Transverse colon (tissue), 4 donors: ENCODE data around the gene PHF23. TPM values are rescaled to one million over a fixed set of nuclear protein-coding genes. Genes with fewer than 3 reads are reported as not detected.

Source experiments
- DNase-seq: peaks from one replicate; pipeline ENCODE4 v3.0.0-alpha.2; 2019
- H3K27ac ChIP-seq, 4 donors: fragments of 200-600 bp; sonication (generic); 2 replicates each; pipeline ENCODE4 v1.5.1; 2016 to 2018; ENCODE audit warnings: inconsistent platforms in 4 of 4
- H3K27me3 ChIP-seq: fragments of 200-600 bp; sonication (generic); 2 replicates; pipeline ENCODE4 v1.5.1; 2017; ENCODE audit warnings: inconsistent platforms
- H3K36me3 ChIP-seq, 4 donors: fragments of 200-600 bp; sonication (generic); 2 replicates each; pipeline ENCODE4 v1.5.1; 2017 to 2019; ENCODE audit warnings: inconsistent platforms in 4 of 4
- H3K4me1 ChIP-seq, 4 donors: fragments of 200-600 bp; sonication (generic); 2 replicates each; pipeline ENCODE4 v1.5.1; 2017 to 2020; ENCODE audit warnings: inconsistent platforms in 4 of 4
- H3K4me3 ChIP-seq, 4 donors: fragments of 200-600 bp; sonication (generic); 1 replicate in 1 of 4; 2 replicates in 3 of 4; pipeline versions ENCODE4 v1.5.1 to v1.6.1; 2017 to 2019; ENCODE audit warnings: inconsistent platforms in 4 of 4
- H3K9me3 ChIP-seq, 2 donors: fragments of 200-600 bp; sonication (generic); 2 replicates each; pipeline ENCODE4 v1.5.1; 2017 to 2019; ENCODE audit warnings: inconsistent platforms in 2 of 2
- EP300 ChIP-seq: sonication (generic); formaldehyde crosslinking; IDR thresholded peaks from one replicate; pipeline ENCODE4 v1.6.1; 2017; ENCODE audit warnings: antibody characterized with exemption, low read depth
- POLR2A ChIP-seq: fragments of 450-650 bp; IDR thresholded peaks from one replicate; pipeline ENCODE4 v1.6.1; 2016; ENCODE audit warnings: antibody characterized with exemption, mild to moderate bottlenecking, moderate library complexity
- POLR2AphosphoS5 ChIP-seq, 3 donors: sonication (generic); formaldehyde crosslinking; IDR thresholded peaks; one replicate each; pipeline ENCODE4 v1.6.1; 2016; ENCODE audit warnings: antibody characterized with exemption in 3 of 3
- WGBS, 2 donors: methylation state at CpG; one replicate each; pipeline ENCODE4 v1.1.5; 2018; ENCODE audit warnings: low coverage in 1 of 2; 5-methylcytosine and 5-hydroxymethylcytosine counted together
- in situ Hi-C, 4 donors: fragments of 200-750 bp; cut with MboI; loops; one replicate each; pipeline versions ENCODE4 v1.15.0 to v1.15.1; 2017; ENCODE audit warnings: low sequenced_read_pairs in 3 of 4, low pct_ligation_motif_present in 1 of 4, low pct_unique_long_range_greater_than_20kb in 1 of 4
- intact Hi-C: fragments of 100-400 bp; cut with DNase I; formaldehyde crosslinking; loops from one replicate; pipeline ENCODE4 v1.15.1; 2023; ENCODE audit warnings: low total_unique reads
- total RNA-seq, 4 donors: library from RNA; depleted of rRNA; stranded (reverse); fragments of >200 nt; gene quantifications; one replicate each; pipeline ENCODE4 v1.1.0, GENCODE V29; 2016
- TF ChIP-seq, protein P1 (sequence below), 5 experiments: fragments of 200-600 bp in 3 of 5; fragments of 450-650 bp in 2 of 5; sonication (generic) in 3 of 5; IDR thresholded peaks; 1 replicate in 2 of 5; 2 replicates in 3 of 5; pipeline ENCODE4 v1.5.1; 2016 to 2017; ENCODE audit warnings: antibody characterized with exemption in 5 of 5, inconsistent platforms in 3 of 5, mild to moderate bottlenecking in 2 of 5, moderate library complexity in 1 of 5

The PHF23 gene
- total RNA-seq, 4 donors from 2014 or later: 20.6 to 33.5 (median 27.8) TPM

DNA sequence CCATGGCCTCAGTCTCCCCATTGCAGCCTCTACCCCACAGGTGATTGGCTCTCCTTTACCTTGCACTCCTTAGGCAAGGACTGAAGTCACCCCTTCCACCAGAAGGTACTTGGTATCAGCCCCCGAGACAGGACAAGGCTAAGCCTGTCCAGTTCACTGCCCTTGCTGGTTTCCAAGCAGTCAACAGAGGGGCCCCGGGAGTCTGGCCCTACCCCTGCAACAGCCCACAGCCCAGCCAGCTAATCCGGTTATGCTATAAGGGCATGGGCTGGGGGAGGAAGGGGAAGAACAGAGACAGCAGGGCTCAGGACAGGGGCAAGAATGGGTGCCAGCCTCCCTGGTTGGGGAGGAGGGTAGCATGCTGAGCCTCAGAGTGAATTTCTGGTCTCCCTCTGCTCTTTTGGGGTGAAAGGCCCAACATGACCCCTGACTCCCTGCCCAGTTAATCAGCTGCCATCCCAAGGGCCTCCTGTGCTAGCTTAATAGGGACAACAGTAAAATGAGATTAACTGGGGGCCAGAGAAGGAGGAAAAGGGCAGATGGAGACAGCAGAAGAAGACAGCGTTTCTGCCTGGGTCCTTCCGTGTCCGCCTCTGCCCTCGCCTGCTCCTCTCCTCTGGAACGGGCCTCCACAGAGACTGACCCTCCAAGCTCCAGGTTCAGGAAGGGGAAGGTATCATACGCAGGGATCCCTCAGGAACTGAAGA lies 30.4 kb downstream of the PHF23 start:
- Histone ChIP-seq H3K4me3 (no peak overlapping the region), H3K27me3 (no peaks in the 10 kb centered on the region), H3K9me3 (no peaks in the 10 kb centered on the region), H3K27ac (no peak overlapping the region), H3K4me1 (peaks cover 7 to 21% (median 10%) of the 10 kb centered on the region in 4 donors), H3K36me3 (no peaks in the 10 kb centered on the region)
- intact Hi-C loops: no loop called here
- TF ChIP-seq POLR2AphosphoS5 (IDR thresholded peaks at IDR 0.05) (no peak), POLR2A (no peak), EP300 (no peak)
- TF ChIP-seq, protein P1, sequence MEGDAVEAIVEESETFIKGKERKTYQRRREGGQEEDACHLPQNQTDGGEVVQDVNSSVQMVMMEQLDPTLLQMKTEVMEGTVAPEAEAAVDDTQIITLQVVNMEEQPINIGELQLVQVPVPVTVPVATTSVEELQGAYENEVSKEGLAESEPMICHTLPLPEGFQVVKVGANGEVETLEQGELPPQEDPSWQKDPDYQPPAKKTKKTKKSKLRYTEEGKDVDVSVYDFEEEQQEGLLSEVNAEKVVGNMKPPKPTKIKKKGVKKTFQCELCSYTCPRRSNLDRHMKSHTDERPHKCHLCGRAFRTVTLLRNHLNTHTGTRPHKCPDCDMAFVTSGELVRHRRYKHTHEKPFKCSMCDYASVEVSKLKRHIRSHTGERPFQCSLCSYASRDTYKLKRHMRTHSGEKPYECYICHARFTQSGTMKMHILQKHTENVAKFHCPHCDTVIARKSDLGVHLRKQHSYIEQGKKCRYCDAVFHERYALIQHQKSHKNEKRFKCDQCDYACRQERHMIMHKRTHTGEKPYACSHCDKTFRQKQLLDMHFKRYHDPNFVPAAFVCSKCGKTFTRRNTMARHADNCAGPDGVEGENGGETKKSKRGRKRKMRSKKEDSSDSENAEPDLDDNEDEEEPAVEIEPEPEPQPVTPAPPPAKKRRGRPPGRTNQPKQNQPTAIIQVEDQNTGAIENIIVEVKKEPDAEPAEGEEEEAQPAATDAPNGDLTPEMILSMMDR (IDR thresholded peaks at IDR 0.05): no peak
- DNase-seq: no peak
- WGBS, 2 donors: 85 to 86% methylated on average over 4 to 9 of the region's 9 CpGs
- in situ Hi-C loops: no loop called here

GRCh38 chr17:7208027-7208571 lies 31.2 kb downstream of the PHF23 start:
- in situ Hi-C loops (no loop called here), intact Hi-C loops (no loop called here)
- no peak overlapping the region for H3K4me3 ChIP-seq
- no peaks in the 10 kb centered on the region for H3K27me3 ChIP-seq
- H3K27ac ChIP-seq: no peak overlapping the region
- H3K36me3 ChIP-seq: no peaks in the 10 kb centered on the region
- 66 to 100% methylated on average over 1 to 19 of the region's 21 CpGs for WGBS, 2 donors
- peaks cover 3 to 15% (median 7%) of the 10 kb centered on the region in 4 donors for H3K4me1 ChIP-seq
- no peak for DNase-seq
- TF ChIP-seq POLR2AphosphoS5 (IDR thresholded peaks at IDR 0.05) (no peak), EP300 (no peak)
- H3K9me3 ChIP-seq: no peaks in the 10 kb centered on the region

DNA sequence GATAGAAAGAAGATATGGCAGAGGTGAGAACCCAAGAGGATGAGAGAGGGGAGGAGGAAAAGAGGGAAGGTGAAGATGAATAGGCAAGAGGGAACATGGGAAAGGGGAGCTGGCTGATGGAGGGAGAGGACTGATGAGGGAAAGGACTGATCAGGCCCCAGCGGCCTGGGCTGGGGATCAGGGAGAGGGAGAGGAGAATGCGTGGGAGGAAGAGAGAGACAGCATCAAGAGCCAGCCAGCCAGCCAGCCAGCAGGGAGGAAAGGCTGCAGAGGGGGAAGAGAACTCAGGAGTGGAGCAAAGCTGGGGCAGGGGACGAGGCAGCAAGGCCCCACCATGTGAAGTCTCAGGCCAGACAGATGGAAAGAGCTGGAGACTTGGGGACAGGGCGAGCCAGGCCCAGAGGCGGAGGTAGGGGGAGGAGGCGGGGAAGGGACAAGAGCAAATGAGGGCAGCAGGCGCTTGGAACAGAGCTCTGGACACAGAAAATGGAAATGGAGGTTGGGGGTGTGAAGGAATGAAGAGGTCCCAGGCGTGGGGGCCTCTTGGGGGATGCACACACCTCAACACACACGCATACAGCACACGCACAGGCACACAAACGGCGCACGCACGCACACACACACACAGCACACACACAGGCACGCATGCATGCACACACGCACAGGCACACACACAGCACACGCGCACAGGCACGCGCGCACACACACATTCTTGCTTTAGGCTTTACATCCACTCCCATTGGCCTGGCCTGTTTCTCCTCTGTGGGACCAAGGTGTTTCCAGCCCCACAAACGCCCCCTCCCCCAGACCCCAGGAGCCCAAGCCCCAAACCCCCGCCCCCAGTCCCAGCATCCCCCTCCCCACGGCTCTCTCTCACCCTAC lies 31.9 kb downstream of the PHF23 start:
- intact Hi-C loops: no loop called here
- Histone ChIP-seq H3K27me3 (no peaks in the 10 kb centered on the region), H3K36me3 (no peaks in the 10 kb centered on the region), H3K4me1 (peaks cover 3 to 15% (median 7%) of the 10 kb centered on the region in 4 donors), H3K9me3 (no peaks in the 10 kb centered on the region), H3K4me3 (no peak overlapping the region), H3K27ac (peak overlapping the region in 1 of 4 donors; percentile 15)
- in situ Hi-C loops: no loop called here
- DNase-seq: no peak
- 78 to 85% methylated on average over 3 to 23 of the region's 24 CpGs for WGBS, 2 donors
- TF ChIP-seq, protein P1 (IDR thresholded peaks at IDR 0.05): no peak
- TF ChIP-seq POLR2AphosphoS5 (IDR thresholded peaks at IDR 0.05) (no peak), POLR2A (no peak), EP300 (no peak)

DNA sequence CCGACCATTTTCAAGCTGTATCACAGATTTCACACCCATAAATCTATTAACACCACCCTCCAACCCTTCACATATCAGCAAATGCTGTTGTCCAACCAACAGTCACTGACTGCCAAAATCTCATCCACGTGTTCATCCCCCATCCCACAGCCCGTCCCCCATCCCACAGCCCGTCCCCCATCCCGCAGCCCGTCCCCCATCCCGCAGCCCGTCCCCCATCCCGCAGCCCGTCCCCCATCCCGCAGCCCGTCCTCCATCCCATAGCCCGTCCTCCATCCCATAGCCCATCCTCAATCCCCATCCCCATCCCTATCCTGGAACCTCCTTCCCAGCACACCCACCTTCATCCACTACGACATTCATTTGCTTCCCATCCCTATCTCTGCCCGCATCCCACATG lies 33.7 kb downstream of the PHF23 start:
- peak overlapping the region in 3 of 4 donors; percentile 24 to 49 (median 38) for H3K4me3 ChIP-seq
- 41 to 62% methylated on average over 6 to 15 of the region's 15 CpGs for WGBS, 2 donors

More for the DNA sequence above, 33.7 kb downstream of the PHF23 start:
- DNase-seq: no peak
- H3K4me1 ChIP-seq: peaks cover 3 to 15% (median 5%) of the 10 kb centered on the region in 4 donors
- peak overlapping the region; percentile 51 to 73 (median 60) for H3K27ac ChIP-seq
- H3K36me3 ChIP-seq: no peaks in the 10 kb centered on the region
- intact Hi-C loops: no loop called here
- in situ Hi-C loops: no loop called here
- TF ChIP-seq POLR2A (no peak), EP300 (no peak), POLR2AphosphoS5 (IDR thresholded peaks at IDR 0.05) (no peak)
- TF ChIP-seq, protein P1 (IDR thresholded peaks at IDR 0.05): no peak
- H3K27me3 ChIP-seq: no peaks in the 10 kb centered on the region
- H3K9me3 ChIP-seq: no peaks in the 10 kb centered on the region
